Measurements from ENCODE around the gene ELK1.
A peak's percentile ranks its signal among the peaks of the same experiment; 100 is the strongest.

The ELK1 gene

DNA sequence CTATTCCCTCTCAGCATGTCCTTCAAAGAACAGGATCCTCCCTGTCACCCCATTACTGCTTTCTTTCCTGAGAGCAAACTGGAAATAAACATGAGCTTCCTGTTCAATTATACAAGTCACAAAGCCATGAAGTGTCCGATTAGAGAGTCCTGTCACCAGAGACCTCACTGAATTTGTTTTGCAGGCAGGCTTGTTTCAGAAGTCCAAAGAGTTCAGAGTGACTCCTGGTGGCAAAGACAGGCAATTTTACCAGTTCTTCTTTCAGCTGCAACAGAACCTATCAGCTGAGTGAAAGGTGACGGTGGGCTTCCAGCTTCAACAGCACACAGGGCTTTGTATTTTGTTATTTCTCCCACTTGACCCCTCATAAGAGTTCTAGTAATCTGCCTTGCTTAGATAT, 6.4 kb downstream of the ELK1 start:
- Histone ChIP-seq H3K4me3 (ENCODE audit: low read length) (no peak overlapping the region), H3K27ac (ENCODE audit: low read length) (no peak overlapping the region), H3K36me3 (ENCODE audit: control insufficient read depth, low read depth, low read length) (peaks cover 12% of the 10 kb centered on the region), H3K4me1 (ENCODE audit: control insufficient read depth, low read depth, low read length) (no peaks in the 10 kb centered on the region), H3K9ac (ENCODE audit: low read length) (no peak overlapping the region), H3K9me3 (ENCODE audit: control insufficient read depth, low read depth, low read length) (peaks cover 21% of the 10 kb centered on the region), H3K27me3 (ENCODE audit: control insufficient read depth, insufficient read depth, low read length) (no peaks in the 10 kb centered on the region)

- peaks cover 12% of the 10 kb centered on the region for H3K36me3 ChIP-seq (ENCODE audit: control insufficient read depth, low read depth, low read length)
- peaks cover 23% of the 10 kb centered on the region for H3K9me3 ChIP-seq (ENCODE audit: control insufficient read depth, low read depth, low read length)
Measured at GRCh38 chrX:47638816-47639215, 11.5 kb downstream of the ELK1 start.

DNA sequence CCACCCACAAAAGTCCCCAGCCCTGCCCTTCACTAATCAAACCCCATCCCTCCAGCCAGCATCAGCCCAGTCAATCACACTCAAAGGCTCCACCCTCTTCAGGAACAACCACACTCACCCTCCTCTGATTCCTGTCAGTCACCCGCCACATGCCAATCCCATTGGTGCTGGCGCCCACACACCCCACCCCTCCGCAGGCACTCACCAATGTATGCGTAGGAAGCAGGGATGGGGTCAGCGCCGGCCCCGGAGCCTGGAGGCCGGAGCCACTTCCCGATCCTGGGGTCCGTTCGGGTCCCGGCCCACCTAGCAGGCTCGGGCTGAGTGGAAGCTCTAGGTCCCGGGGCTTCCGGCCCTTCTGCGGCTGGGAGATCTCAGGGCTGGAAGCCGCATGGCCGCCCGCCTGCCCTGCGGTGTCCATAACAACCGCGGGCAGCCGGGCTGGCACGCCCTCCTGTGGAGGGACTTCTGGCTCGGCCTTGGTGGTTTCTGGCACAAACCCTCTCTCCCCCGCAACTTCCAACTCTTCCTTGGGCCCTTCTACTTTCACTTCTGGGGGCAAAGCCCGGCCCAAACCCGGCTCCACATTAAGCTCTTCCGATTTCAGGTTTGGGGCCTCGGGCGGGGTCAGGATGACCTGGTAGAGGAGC, 12.7 kb downstream of the ELK1 start:
- no peak overlapping the region for H3K27ac ChIP-seq (ENCODE audit: low read length)
- peaks cover 12% of the 10 kb centered on the region for H3K36me3 ChIP-seq (ENCODE audit: control insufficient read depth, low read depth, low read length)
- peak overlapping the region; percentile 34 for H3K9ac ChIP-seq (ENCODE audit: low read length)
- no peaks in the 10 kb centered on the region for H3K4me1 ChIP-seq (ENCODE audit: control insufficient read depth, low read depth, low read length)
- H3K9me3 ChIP-seq (ENCODE audit: control insufficient read depth, low read depth, low read length): peaks cover 19% of the 10 kb centered on the region
- H3K4me3 ChIP-seq (ENCODE audit: low read length): peak overlapping the region; percentile 2
- no peaks in the 10 kb centered on the region for H3K27me3 ChIP-seq (ENCODE audit: control insufficient read depth, insufficient read depth, low read length)

More at GRCh38 chrX:47638816-47639215, 11.5 kb downstream of the ELK1 start:
- H3K27me3 ChIP-seq (ENCODE audit: control insufficient read depth, insufficient read depth, low read length): no peaks in the 10 kb centered on the region
- H3K4me3 ChIP-seq (ENCODE audit: low read length): no peak overlapping the region
- H3K27ac ChIP-seq (ENCODE audit: low read length): no peak overlapping the region
- H3K9ac ChIP-seq (ENCODE audit: low read length): no peak overlapping the region
- no peaks in the 10 kb centered on the region for H3K4me1 ChIP-seq (ENCODE audit: control insufficient read depth, low read depth, low read length)

GRCh38 chrX:47634871-47635575, 15.3 kb downstream of the ELK1 start:
- H3K27ac ChIP-seq (ENCODE audit: low read length): no peak overlapping the region
- no peak overlapping the region for H3K9ac ChIP-seq (ENCODE audit: low read length)
- H3K4me1 ChIP-seq (ENCODE audit: control insufficient read depth, low read depth, low read length): no peaks in the 10 kb centered on the region
- no peaks in the 10 kb centered on the region for H3K27me3 ChIP-seq (ENCODE audit: control insufficient read depth, insufficient read depth, low read length)
- H3K9me3 ChIP-seq (ENCODE audit: control insufficient read depth, low read depth, low read length): peaks cover 11% of the 10 kb centered on the region
- H3K4me3 ChIP-seq (ENCODE audit: low read length): no peak overlapping the region
- H3K36me3 ChIP-seq (ENCODE audit: control insufficient read depth, low read depth, low read length): peaks cover 1% of the 10 kb centered on the region

GRCh38 chrX:47633689-47634590, 16.4 kb downstream of the ELK1 start:
- no peaks in the 10 kb centered on the region for H3K4me1 ChIP-seq (ENCODE audit: control insufficient read depth, low read depth, low read length)
- no peak overlapping the region for H3K9ac ChIP-seq (ENCODE audit: low read length)
- H3K27ac ChIP-seq (ENCODE audit: low read length): no peak overlapping the region
- H3K36me3 ChIP-seq (ENCODE audit: control insufficient read depth, low read depth, low read length): no peaks in the 10 kb centered on the region
- no peaks in the 10 kb centered on the region for H3K27me3 ChIP-seq (ENCODE audit: control insufficient read depth, insufficient read depth, low read length)
- peaks cover 7% of the 10 kb centered on the region for H3K9me3 ChIP-seq (ENCODE audit: control insufficient read depth, low read depth, low read length)
- H3K4me3 ChIP-seq (ENCODE audit: low read length): no peak overlapping the region

DNA sequence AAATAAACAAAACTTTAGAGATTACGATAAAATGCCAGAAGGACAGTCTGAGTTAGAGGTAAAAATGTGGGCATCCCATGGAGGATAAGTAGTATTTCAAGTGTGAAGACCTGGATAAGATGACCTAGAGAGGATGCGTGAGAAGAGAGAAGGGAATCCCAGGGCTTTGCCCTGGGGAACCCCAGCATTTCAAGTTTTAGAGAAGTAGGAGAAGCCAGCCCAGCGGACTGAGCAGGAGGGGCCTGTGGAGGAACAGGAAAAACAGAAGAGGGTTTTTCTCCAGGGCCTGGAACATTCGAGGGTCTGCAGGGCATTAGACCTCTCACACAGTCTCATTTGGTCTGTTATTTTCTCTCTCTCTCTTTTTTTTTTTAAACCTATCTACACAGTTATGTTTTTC, 17.7 kb downstream of the ELK1 start:
- H3K4me1 ChIP-seq (ENCODE audit: control insufficient read depth, low read depth, low read length): no peaks in the 10 kb centered on the region
- no peak overlapping the region for H3K9ac ChIP-seq (ENCODE audit: low read length)
- H3K9me3 ChIP-seq (ENCODE audit: control insufficient read depth, low read depth, low read length): peaks cover 7% of the 10 kb centered on the region
- H3K27ac ChIP-seq (ENCODE audit: low read length): no peak overlapping the region
- no peaks in the 10 kb centered on the region for H3K36me3 ChIP-seq (ENCODE audit: control insufficient read depth, low read depth, low read length)
- no peaks in the 10 kb centered on the region for H3K27me3 ChIP-seq (ENCODE audit: control insufficient read depth, insufficient read depth, low read length)
- H3K4me3 ChIP-seq (ENCODE audit: low read length): no peak overlapping the region

GRCh38 chrX:47631676-47632075, 18.7 kb downstream of the ELK1 start:
- Histone ChIP-seq H3K9me3 (ENCODE audit: control insufficient read depth, low read depth, low read length) (peaks cover 4% of the 10 kb centered on the region), H3K9ac (ENCODE audit: low read length) (no peak overlapping the region), H3K4me1 (ENCODE audit: control insufficient read depth, low read depth, low read length) (no peaks in the 10 kb centered on the region), H3K27ac (ENCODE audit: low read length) (no peak overlapping the region), H3K36me3 (ENCODE audit: control insufficient read depth, low read depth, low read length) (no peaks in the 10 kb centered on the region), H3K4me3 (ENCODE audit: low read length) (no peak overlapping the region), H3K27me3 (ENCODE audit: control insufficient read depth, insufficient read depth, low read length) (no peaks in the 10 kb centered on the region)

- no peaks in the 10 kb centered on the region for H3K27me3 ChIP-seq (ENCODE audit: control insufficient read depth, insufficient read depth, low read length)
- no peak within 1 kb of the TSS for H3K27ac ChIP-seq (ENCODE audit: low read length)
- peaks cover 4% of the 10 kb centered on the region for H3K9me3 ChIP-seq (ENCODE audit: control insufficient read depth, low read depth, low read length)
- H3K4me3 ChIP-seq (ENCODE audit: low read length): no peak within 1 kb of the TSS
- H3K36me3 ChIP-seq (ENCODE audit: control insufficient read depth, low read depth, low read length): no peaks in the 10 kb centered on the region
- H3K4me1 ChIP-seq (ENCODE audit: control insufficient read depth, low read depth, low read length): no peaks in the 10 kb centered on the region
- no peak within 1 kb of the TSS for H3K9ac ChIP-seq (ENCODE audit: low read length)
Measured at GRCh38 chrX:47629419-47630200, 20.8 kb downstream of the ELK1 start, which contains the start of gene CFP. CFP (minus strand) TSS chrX:47629930; CDS start chrX:47629844, 86 bp downstream.

DNA sequence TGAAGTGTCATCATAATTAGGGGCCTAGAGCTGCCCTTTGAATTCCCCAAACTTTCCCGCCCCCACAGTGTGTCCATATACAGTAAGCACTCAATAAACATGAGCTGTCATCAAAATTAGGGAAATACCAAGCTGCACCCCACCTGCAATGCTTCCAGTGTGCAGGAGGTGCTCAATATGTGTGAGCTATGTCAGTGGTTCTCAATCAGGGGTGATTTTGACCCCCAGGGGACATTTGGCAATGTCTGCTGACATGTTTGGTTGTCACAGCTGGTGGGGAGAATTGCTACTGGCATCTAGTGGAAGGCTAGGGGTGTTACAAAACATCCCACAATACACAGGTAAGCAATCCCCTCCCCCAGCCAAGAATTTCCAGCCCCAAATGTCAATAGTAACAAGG, 21.4 kb downstream of the ELK1 start:
- Histone ChIP-seq H3K4me1 (ENCODE audit: control insufficient read depth, low read depth, low read length) (no peaks in the 10 kb centered on the region), H3K4me3 (ENCODE audit: low read length) (no peak overlapping the region), H3K9ac (ENCODE audit: low read length) (no peak overlapping the region)

DNA sequence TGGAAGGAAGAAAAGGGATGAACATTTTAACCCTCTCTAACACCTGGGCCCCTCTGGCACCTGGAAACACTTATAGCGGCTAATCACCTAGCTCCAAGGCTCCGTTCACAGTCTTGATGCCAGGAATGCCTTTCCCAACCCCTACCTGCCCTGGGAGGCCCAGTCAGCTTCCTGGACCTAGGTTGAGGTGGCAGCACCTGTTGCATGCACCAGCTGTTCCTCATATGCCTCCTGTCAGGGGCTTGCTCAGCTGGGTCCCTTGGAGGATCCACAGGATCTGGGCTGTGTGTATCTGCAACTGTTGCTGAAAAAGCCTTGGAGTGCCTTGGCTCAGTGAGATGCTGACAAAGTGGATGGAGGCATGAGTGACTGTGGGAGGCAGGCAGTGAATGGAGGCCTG, 25.0 kb downstream of the ELK1 start:
- Histone ChIP-seq H3K4me1 (ENCODE audit: control insufficient read depth, low read depth, low read length) (no peaks in the 10 kb centered on the region), H3K27ac (ENCODE audit: low read length) (no peak overlapping the region), H3K36me3 (ENCODE audit: control insufficient read depth, low read depth, low read length) (no peaks in the 10 kb centered on the region), H3K9ac (ENCODE audit: low read length) (no peak overlapping the region), H3K27me3 (ENCODE audit: control insufficient read depth, insufficient read depth, low read length) (no peaks in the 10 kb centered on the region), H3K4me3 (ENCODE audit: low read length) (no peak overlapping the region), H3K9me3 (ENCODE audit: control insufficient read depth, low read depth, low read length) (peaks cover 7% of the 10 kb centered on the region)

More for the DNA sequence above, 21.4 kb downstream of the ELK1 start:
- Histone ChIP-seq H3K36me3 (ENCODE audit: control insufficient read depth, low read depth, low read length) (no peaks in the 10 kb centered on the region), H3K27ac (ENCODE audit: low read length) (no peak overlapping the region), H3K9me3 (ENCODE audit: control insufficient read depth, low read depth, low read length) (peaks cover 4% of the 10 kb centered on the region), H3K27me3 (ENCODE audit: control insufficient read depth, insufficient read depth, low read length) (no peaks in the 10 kb centered on the region)

- Histone ChIP-seq H3K27me3 (ENCODE audit: control insufficient read depth, insufficient read depth, low read length) (no peaks in the 10 kb centered on the region), H3K9me3 (ENCODE audit: control insufficient read depth, low read depth, low read length) (peaks cover 5% of the 10 kb centered on the region), H3K27ac (ENCODE audit: low read length) (no peak overlapping the region), H3K9ac (ENCODE audit: low read length) (no peak overlapping the region), H3K4me3 (ENCODE audit: low read length) (peak overlapping the region; percentile 37), H3K36me3 (ENCODE audit: control insufficient read depth, low read depth, low read length) (no peaks in the 10 kb centered on the region), H3K4me1 (ENCODE audit: control insufficient read depth, low read depth, low read length) (no peaks in the 10 kb centered on the region)
Measured at GRCh38 chrX:47623540-47624027, 26.8 kb downstream of the ELK1 start.
